Adrenal gland (tissue), 12 donors: ENCODE data around the gene KIF6. TPM values are rescaled to one million over a fixed set of nuclear protein-coding genes. Genes with fewer than 3 reads are reported as not detected.

Experiments used
- DNase-seq, 7 donors: peaks; one replicate each; pipeline ENCODE4 v3.0.0-alpha.2; 2019 to 2020
- H3K27ac ChIP-seq, 5 donors: fragments of 200-600 bp; sonication (generic) in 4 of 5; 1 replicate in 3 of 5; 2 replicates in 2 of 5; pipeline versions ENCODE4 v1.5.1 to v1.8.0; 2016 to 2020; ENCODE audit warnings: mild to moderate bottlenecking in 1 of 5
- H3K27me3 ChIP-seq: fragments of 200-600 bp; 2 replicates; pipeline ENCODE4 v1.8.0; 2021
- H3K36me3 ChIP-seq, 2 donors: fragments of 200-600 bp; replicated peaks in 1 of 2; 1 replicate in 1 of 2; 2 replicates in 1 of 2; pipeline versions ENCODE4 v1.5.1 to v1.8.0; 2018 to 2022
- H3K4me1 ChIP-seq, 2 donors: fragments of 200-600 bp; replicated peaks in 1 of 2; 1 replicate in 1 of 2; 2 replicates in 1 of 2; pipeline versions ENCODE4 v1.5.1 to v1.8.0; 2018 to 2021
- H3K4me3 ChIP-seq, 4 donors: fragments of 200-600 bp; sonication (generic) in 3 of 4; one replicate each; pipeline ENCODE4 v1.5.1; 2016 to 2018
- H3K9me3 ChIP-seq, 3 donors: fragments of 200-600 bp; sonication (generic) in 1 of 3; replicated peaks in 1 of 3; 1 replicate in 2 of 3; 2 replicates in 1 of 3; pipeline versions ENCODE4 v1.5.1 to v1.8.0; 2016 to 2021
- CTCF ChIP-seq, 6 experiments: fragments of 450-650 bp in 4 of 6; fragments of 200-600 bp in 2 of 6; sonication (generic) in 1 of 6; IDR thresholded peaks; 1 replicate in 5 of 6; 2 replicates in 1 of 6; pipeline versions ENCODE4 v1.5.1 to v1.8.0; 2016 to 2021; ENCODE audit warnings: antibody characterized with exemption in 6 of 6, mild to moderate bottlenecking in 2 of 6, moderate library complexity in 1 of 6
- POLR2A ChIP-seq, 2 donors: fragments of 450-650 bp; IDR thresholded peaks; one replicate each; pipeline ENCODE4 v1.6.1; 2017; ENCODE audit warnings: antibody characterized with exemption in 2 of 2, mild to moderate bottlenecking in 2 of 2, moderate library complexity in 1 of 2
- WGBS, 4 donors: extraction: QIAGEN DNeasy Blood & Tissue Kit in 2 of 4; methylation state at CpG; one replicate each; pipeline versions ENCODE4 v1.1.5 to v1.1.7; 2013 to 2017; 5-methylcytosine and 5-hydroxymethylcytosine counted together
- intact Hi-C, 2 donors: fragments of 100-400 bp; cut with DNase I; formaldehyde crosslinking; loops; one replicate each; pipeline versions ENCODE4 v1.14.1 to v1.15.0; 2022 to 2023
- polyA plus RNA-seq, 3 donors: library from polyadenylated mRNA; stranded (reverse); fragments of 200-250 nt in 2 of 3; fragments of 350-450 nt in 1 of 3; fragmentation: Illumina TruSeq in 1 of 3; extraction: RNeasy Lipid Tissue Mini Kit (QIAGEN cat#74804) in 1 of 3; gene quantifications; one replicate each; pipeline ENCODE4 v1.2.3, GENCODE V29; 2013 to 2014
- total RNA-seq, 9 donors: library from RNA; depleted of rRNA in 4 of 9; stranded (reverse); fragments of >200 nt in 4 of 9; fragments of 120-200 nt in 1 of 9; fragmentation: NEBNext Ultra II Directional in 1 of 9; extraction: Animal tissue kit (Norgen Biotek cat#: 25700) in 1 of 9; gene quantifications; one replicate each; pipeline versions ENCODE4 v1.1.0 to v1.2.4, GENCODE V29; 2013 to 2023
- donor health status: healthy with polysubstance abuse.
- donor health status: Bipolar disorder and iron deficiency.
- donor health status: DM: yes; HTN: yes; CAD: no.
- donor health status: DM: no; HTN: no; CAD: no.
- donor health status: DM: no; HTN: no; CAD: no.
- donor health status: DM: yes; HTN: yes; CAD: no.

The KIF6 gene
- total and polyA plus RNA-seq, 12 donors, result 0.52 to 4.2 (median 0.73) TPM

- Histone ChIP-seq H3K4me1 (peaks cover 0 to 18% of the 10 kb centered on the region in 2 donors), H3K4me3 (no peak overlapping the region), H3K27ac (peak overlapping the region in 3 of 5 donors; percentile 39 to 69 (median 42)), H3K27me3 (no peaks in the 10 kb centered on the region), H3K9me3 (no peaks in the 10 kb centered on the region), H3K36me3 (no peaks in the 10 kb centered on the region)
- TF ChIP-seq CTCF (IDR thresholded peaks at IDR 0.05) (no peak), POLR2A (IDR thresholded peaks at IDR 0.05) (no peak)
- DNase-seq, result peak in 6 of 7 donors; percentile 61 to 91 (median 76)
- intact Hi-C loops, result loop anchor here in 1 of 2 donors (5.0 kb wide), 1 partner anchor 116 kb away; no protein-coding TSS in a partner anchor
- 48 to 63% (median 55%) methylated on average over 6 to 10 of the region's 10 CpGs for WGBS, 4 donors
Measured at GRCh38 chr6:39298061-39298460, 427.1 kb downstream of the KIF6 start.

- peak overlapping the region in 3 of 5 donors; percentile 39 to 69 (median 42) for H3K27ac ChIP-seq
- peak; percentile 71 to 91 (median 77) for DNase-seq
- H3K36me3 ChIP-seq, result no peaks in the 10 kb centered on the region
- H3K4me3 ChIP-seq, result no peak overlapping the region
- H3K27me3 ChIP-seq, result no peaks in the 10 kb centered on the region
- TF ChIP-seq CTCF (IDR thresholded peaks at IDR 0.05), result no peak
- TF ChIP-seq POLR2A (IDR thresholded peaks at IDR 0.05), result peak in 1 of 2 donors; percentile 4
- no peaks in the 10 kb centered on the region for H3K9me3 ChIP-seq
- intact Hi-C loops, result loop anchor here in 1 of 2 donors (5.0 kb wide), 1 partner anchor 115 kb away; no protein-coding TSS in a partner anchor
- peaks cover 0 to 18% of the 10 kb centered on the region in 2 donors for H3K4me1 ChIP-seq
- WGBS, 4 donors, result 39 to 56% (median 48%) methylated on average over 15 to 18 of the region's 18 CpGs
Measured at GRCh38 chr6:39296745-39297640, 428.2 kb downstream of the KIF6 start.

GRCh38 chr6:39295611-39296011 is 429.6 kb downstream of the KIF6 start:
- no peaks in the 10 kb centered on the region for H3K27me3 ChIP-seq
- H3K36me3 ChIP-seq, result no peaks in the 10 kb centered on the region
- H3K4me3 ChIP-seq, result no peak overlapping the region
- peak overlapping the region in 1 of 5 donors; percentile 24 for H3K27ac ChIP-seq
- no peaks in the 10 kb centered on the region for H3K9me3 ChIP-seq
- TF ChIP-seq CTCF (IDR thresholded peaks at IDR 0.05) (no peak), POLR2A (IDR thresholded peaks at IDR 0.05) (no peak)
- intact Hi-C loops, result loop anchor here in 1 of 2 donors (5.0 kb wide), 1 partner anchor 113 kb away; no protein-coding TSS in a partner anchor
- peaks cover 0 to 18% of the 10 kb centered on the region in 2 donors for H3K4me1 ChIP-seq
- DNase-seq, result peak in 2 of 7 donors; percentile 31 to 60
- WGBS, 4 donors, result 60 to 69% (median 64%) methylated on average over 5 of the region's 5 CpGs

DNA sequence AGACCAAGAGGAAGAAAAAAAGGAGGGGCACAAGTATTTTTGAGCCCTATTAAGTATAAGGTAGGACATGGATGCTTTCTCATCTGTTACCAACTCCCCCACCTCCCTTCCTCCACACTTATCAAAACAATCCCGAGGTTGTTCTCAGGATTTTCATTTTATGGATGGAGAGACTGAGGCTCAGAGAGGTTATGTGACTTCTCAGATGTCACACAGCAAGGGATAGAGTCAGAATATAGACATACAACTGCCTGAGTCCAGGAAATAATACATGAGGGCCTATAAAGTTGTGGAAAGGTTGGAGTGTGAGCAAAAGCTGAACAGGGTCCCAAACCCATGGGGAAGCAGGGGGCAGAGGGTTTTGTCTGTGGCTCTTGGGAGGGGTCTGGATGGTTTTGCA is 430.3 kb downstream of the KIF6 start:
- H3K27me3 ChIP-seq, result no peaks in the 10 kb centered on the region
- no peak for DNase-seq
- 50 to 82% (median 60%) methylated on average over 1 of the region's 1 CpG for WGBS, 4 donors
- H3K27ac ChIP-seq, result no peak overlapping the region
- H3K4me1 ChIP-seq, result peaks cover 0 to 18% of the 10 kb centered on the region in 2 donors
- no peaks in the 10 kb centered on the region for H3K36me3 ChIP-seq
- no peaks in the 10 kb centered on the region for H3K9me3 ChIP-seq
- H3K4me3 ChIP-seq, result no peak overlapping the region
- intact Hi-C loops, result loop anchor here in 1 of 2 donors (5.0 kb wide), 1 partner anchor 113 kb away; no protein-coding TSS in a partner anchor
- no peak for TF ChIP-seq POLR2A (IDR thresholded peaks at IDR 0.05)
- TF ChIP-seq CTCF (IDR thresholded peaks at IDR 0.05), result no peak
